ENCODE results near the gene CLPTM1.

GRCh38 chr19:45008552-45008951 is 53.4 kb downstream of the CLPTM1 start:
- TF ChIP-seq POLR2A (IDR thresholded peaks at IDR 0.05) = no peak
- no peak for TF ChIP-seq CTCF (IDR thresholded peaks at IDR 0.05)
